WTC11 (cell line): ENCODE data around the gene BRME1.

ENCODE experiments used
- CREB1 ChIP-seq: sonication (generic); formaldehyde crosslinking; IDR thresholded peaks from 2 replicates; pipeline ENCODE4 v1.8.0; 2023; ENCODE audit warnings: mild to moderate bottlenecking, missing genetic modification reagents
- ETV6 ChIP-seq: sonication (generic); formaldehyde crosslinking; IDR thresholded peaks from 2 replicates; pipeline ENCODE4 v1.8.1; 2022; ENCODE audit warnings: mild to moderate bottlenecking, missing genetic modification reagents
- FOXK1 ChIP-seq: sonication (generic); formaldehyde crosslinking; IDR thresholded peaks from 2 replicates; pipeline ENCODE4 v1.8.0; 2022; ENCODE audit warnings: mild to moderate bottlenecking, moderate library complexity, missing genetic modification reagents
- JUN ChIP-seq: sonication (generic); formaldehyde crosslinking; IDR thresholded peaks from 2 replicates; pipeline ENCODE4 v1.8.0; 2023; ENCODE audit warnings: mild to moderate bottlenecking, missing genetic modification reagents
- MXD4 ChIP-seq: fragments of 250-450 bp; sonication (Bioruptor Pico); IDR thresholded peaks from 2 replicates; pipeline ENCODE4 v1.8.0; 2021; ENCODE audit warnings: mild to moderate bottlenecking, moderate library complexity, borderline replicate concordance
- NR3C1 ChIP-seq: sonication (generic); formaldehyde crosslinking; conservative IDR thresholded peaks from 2 replicates; pipeline ENCODE4 v1.8.1; 2023; ENCODE audit warnings: low read depth, mild to moderate bottlenecking, missing genetic modification reagents
- SMAD3 ChIP-seq: sonication (generic); formaldehyde crosslinking; IDR thresholded peaks from 2 replicates; pipeline ENCODE4 v1.8.0; 2022; ENCODE audit warnings: missing genetic modification reagents, mild to moderate bottlenecking, borderline replicate concordance
- SP1 ChIP-seq: sonication (generic); formaldehyde crosslinking; conservative IDR thresholded peaks from 2 replicates; pipeline ENCODE4 v1.8.1; 2022; ENCODE audit warnings: missing genetic modification reagents
- TEAD1 ChIP-seq: sonication (generic); formaldehyde crosslinking; IDR thresholded peaks from 2 replicates; pipeline ENCODE4 v1.8.0; 2022; ENCODE audit warnings: mild to moderate bottlenecking, missing genetic modification reagents
- ZNF263 ChIP-seq: sonication (generic); formaldehyde crosslinking; IDR thresholded peaks from 2 replicates; pipeline ENCODE4 v1.8.1; 2022; ENCODE audit warnings: low read depth, mild to moderate bottlenecking, moderate library complexity, missing genetic modification reagents
- TF ChIP-seq, protein P1 (sequence below): fragments of 200-600 bp; IDR thresholded peaks from 2 replicates; pipeline ENCODE4 v1.8.0; 2022; ENCODE audit warnings: antibody characterized with exemption

GRCh38 chr19:13913352-13913751, 7.4 kb upstream of the BRME1 start:
- TF ChIP-seq, protein P1, sequence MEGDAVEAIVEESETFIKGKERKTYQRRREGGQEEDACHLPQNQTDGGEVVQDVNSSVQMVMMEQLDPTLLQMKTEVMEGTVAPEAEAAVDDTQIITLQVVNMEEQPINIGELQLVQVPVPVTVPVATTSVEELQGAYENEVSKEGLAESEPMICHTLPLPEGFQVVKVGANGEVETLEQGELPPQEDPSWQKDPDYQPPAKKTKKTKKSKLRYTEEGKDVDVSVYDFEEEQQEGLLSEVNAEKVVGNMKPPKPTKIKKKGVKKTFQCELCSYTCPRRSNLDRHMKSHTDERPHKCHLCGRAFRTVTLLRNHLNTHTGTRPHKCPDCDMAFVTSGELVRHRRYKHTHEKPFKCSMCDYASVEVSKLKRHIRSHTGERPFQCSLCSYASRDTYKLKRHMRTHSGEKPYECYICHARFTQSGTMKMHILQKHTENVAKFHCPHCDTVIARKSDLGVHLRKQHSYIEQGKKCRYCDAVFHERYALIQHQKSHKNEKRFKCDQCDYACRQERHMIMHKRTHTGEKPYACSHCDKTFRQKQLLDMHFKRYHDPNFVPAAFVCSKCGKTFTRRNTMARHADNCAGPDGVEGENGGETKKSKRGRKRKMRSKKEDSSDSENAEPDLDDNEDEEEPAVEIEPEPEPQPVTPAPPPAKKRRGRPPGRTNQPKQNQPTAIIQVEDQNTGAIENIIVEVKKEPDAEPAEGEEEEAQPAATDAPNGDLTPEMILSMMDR = no peak
- no peak for TF ChIP-seq TEAD1
- TF ChIP-seq SP1 (CRISPR knock-in tag) = no peak
- TF ChIP-seq CREB1 (CRISPR knock-in tag) = no peak
- no peak for TF ChIP-seq NR3C1 (CRISPR knock-in tag)
- TF ChIP-seq SMAD3 (CRISPR knock-in tag) = no peak
- no peak for TF ChIP-seq ETV6
- no peak for TF ChIP-seq JUN (CRISPR knock-in tag)
- TF ChIP-seq FOXK1 = no peak
- TF ChIP-seq ZNF263 (CRISPR knock-in tag) = no peak
- TF ChIP-seq MXD4 (CRISPR knock-in tag) = no peak
